Keratinocyte (primary cell): ENCODE data around the gene UGCG.

Experiments
- CTCF ChIP-seq, 3 experiments: IDR thresholded peaks in 1 of 3; conservative IDR thresholded peaks in 1 of 3; optimal IDR thresholded peaks in 1 of 3; 2 replicates in 2 of 3; 3 replicates in 1 of 3; pipeline versions ENCODE3 to v1.5.1; 2011; ENCODE audit warnings: low read length in 3 of 3, mild to moderate bottlenecking in 3 of 3, moderate library complexity in 2 of 3, control low read depth in 1 of 3, inconsistent platforms in 1 of 3; ENCODE audit not compliant: insufficient read depth in 2 of 3; ENCODE audit errors: extremely low read depth in 1 of 3
- EZH2 ChIP-seq: IDR thresholded peaks from one replicate; pipeline ENCODE4 v1.6.1; 2012; ENCODE audit warnings: inconsistent platforms, mild to moderate bottlenecking, low read length, moderate library complexity

DNA sequence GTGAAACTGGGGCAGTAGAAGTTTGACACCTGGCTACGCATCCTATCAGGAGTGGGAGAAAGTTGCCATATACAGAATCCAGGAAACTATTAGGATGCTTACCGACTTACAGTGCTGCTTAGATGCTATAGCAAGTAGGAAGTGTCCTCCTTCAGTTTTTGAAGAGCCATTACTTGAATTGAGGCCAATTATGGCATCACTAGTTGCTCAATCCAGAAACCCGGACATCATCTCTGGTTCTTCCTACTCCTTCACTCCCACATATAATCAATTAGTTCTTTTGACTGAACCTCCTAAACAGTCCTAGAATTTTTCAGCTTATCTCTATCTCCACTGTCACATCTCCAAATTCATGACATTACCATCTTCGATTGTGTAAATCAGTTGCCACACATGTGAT lies 41.8 kb upstream of the UGCG start:
- no peak for TF ChIP-seq CTCF (optimal IDR thresholded peaks at IDR 0.05 in 1 of 3, IDR thresholded peaks at IDR 0.05 in 1 of 3, conservative IDR thresholded peaks at IDR 0.05 in 1 of 3; ENCODE audit: extremely low read depth in 1 of 3, insufficient read depth in 2 of 3, low read length in 3 of 3)
- TF ChIP-seq EZH2: no peak
